CD4-positive, alpha-beta T cell treated with Interleukin-1 beta for 1 hour (primary cell): ENCODE data around the gene TMEM87A.
A peak's percentile ranks its signal among the peaks of the same experiment; 100 is the strongest.

Experiments
- DNase-seq, 2 donors: peaks; one replicate each; pipeline ENCODE4 v3.0.0-alpha.2; 2020 to 2022

The TMEM87A gene

DNA sequence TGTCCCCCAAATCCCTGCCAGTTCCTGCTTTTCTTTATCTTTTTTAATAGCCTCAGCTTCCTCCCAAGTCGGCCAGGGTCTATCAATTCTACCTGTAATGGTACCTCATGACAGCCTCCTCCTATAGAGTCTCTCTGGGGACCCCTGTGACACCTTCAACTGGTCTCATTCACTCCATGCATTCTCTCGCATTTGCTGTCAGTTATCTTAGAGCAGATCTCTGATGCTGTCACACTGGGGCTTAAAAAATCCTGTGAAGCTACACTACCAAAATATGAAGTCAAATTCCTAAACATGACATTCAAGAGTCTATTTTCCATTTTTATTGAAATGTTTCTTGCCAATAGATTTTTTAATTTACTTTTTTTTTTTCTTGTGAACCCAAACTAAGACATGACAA, 70.6 kb downstream of the TMEM87A start:
- no peak for DNase-seq

DNA sequence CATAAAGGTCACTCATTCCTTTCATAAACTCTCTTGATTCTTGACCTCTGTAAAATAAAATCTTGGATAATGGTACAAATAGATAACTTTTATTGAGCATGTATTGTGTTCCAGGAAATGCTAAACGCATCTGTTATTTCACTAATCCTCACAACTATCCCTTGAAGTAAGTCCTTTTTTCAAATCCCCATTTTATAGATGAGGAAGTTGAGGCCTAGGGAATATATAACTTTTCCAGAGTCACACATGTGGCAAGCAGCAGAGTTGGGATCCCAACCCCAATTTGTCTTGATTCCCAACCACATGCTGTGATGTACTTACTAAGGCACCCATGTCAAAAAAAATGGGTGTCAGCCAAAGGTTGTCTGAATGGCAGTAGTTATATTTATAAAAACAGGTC, 71.4 kb downstream of the TMEM87A start:
- DNase-seq, result no peak

DNA sequence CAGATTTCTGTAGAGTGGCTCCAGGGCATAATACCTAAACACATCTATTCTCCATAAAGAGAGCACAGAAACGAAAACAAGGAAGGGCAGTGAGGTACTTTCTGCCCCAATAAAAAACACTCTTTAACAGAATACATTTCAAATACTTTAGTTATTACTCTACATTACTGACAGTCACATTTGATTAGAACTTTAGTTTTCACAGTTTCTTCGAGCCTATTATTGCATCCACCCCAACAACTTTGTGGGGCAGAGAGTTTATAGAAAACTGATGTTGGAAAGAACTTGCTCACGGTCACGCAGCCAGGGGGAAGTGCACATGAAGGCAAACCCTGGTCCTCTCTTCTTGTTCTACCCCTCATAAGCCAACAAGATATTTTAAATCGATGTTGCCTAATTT, 74.1 kb downstream of the TMEM87A start:
- no peak for DNase-seq

DNA sequence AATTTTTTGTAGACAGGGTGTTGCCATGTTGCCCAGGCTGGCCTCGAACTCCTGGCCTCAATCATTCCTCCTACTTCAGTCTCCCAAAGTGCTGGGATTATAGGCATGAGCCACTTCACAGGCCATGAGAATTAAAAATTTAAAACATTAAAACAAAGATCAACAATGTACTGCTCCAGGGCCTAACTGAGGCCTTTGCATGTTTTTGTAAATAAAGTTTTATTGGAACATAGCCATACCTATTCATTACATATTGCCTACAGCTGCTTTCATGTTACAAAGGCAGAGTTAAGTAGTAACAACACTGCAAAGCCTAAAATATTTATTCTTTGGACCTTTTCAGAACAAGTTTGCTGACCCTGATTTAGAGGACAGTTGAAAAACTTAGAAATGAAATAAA, 74.7 kb downstream of the TMEM87A start:
- no peak for DNase-seq

DNA sequence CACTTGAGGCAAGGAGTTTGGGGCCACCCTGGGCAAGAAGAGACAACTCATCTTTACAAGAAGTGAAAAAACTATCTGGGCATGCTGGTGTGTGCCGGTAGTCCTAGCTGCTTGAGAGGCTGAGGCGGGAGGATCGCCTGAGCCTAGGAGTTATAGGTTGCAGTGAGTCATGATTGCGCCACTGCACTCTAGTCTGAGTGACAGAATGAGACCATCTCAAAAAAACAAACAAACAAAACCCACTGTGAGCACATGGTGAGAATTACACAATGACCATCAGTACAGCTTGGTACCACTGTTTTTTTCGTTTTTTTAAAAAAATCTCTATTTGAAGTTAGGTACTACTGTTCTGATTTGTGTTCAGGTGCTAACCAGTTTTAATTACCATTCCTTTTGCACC, 78.7 kb downstream of the TMEM87A start:
- peak in 1 of 2 donors; percentile 4 for DNase-seq

DNA sequence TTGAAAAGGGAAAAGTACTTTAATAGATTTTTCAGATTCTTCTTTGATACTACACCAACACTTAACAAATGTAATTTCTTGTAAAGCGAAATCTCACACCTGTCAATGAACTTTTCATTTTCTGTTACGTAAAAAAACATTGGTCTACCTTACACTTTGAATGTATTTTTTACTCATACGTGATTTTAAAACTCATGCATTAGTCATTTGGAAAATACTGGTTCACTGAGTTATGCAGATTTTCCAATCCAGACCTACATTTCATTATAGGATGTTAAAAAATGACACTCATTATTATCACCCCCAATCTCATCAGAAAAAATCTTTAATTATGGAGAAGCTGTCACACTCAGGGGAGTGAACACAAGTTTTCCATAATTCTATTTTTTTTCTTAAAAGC, 79.8 kb downstream of the TMEM87A start:
- no peak for DNase-seq

DNA sequence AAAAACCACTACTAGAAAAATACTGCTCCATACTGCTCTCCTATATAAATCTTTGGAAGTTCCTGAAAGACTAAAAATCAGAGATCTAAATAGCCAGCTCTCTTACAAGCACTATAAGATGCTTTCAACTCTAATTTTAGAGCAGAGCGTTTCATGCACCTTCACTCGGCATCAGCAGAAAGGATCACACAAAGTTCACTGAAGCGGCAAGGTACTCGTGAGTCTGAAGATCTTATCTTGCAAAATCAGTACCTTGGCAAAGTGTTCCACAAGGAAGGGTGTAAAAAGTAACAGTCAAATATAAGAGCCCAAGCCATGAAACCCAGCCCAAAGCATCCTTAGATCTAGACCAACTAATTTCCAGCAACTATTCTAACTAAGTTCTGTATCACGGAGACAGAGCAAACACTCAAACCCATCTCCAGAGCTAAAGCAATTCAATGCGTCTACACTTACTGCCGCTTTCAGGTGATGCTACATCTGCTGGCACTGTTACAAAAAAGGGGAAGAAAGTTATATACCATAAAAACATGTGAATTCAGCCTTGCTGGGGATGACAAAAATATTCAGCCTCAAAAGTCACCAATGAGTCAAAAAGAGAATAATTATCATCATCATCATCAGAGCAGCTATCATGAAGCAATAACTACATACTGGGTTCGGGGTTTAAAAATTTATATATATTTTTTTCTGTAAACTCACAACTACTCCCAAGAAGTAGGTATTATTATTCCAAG, 81.5 kb downstream of the TMEM87A start:
- no peak for DNase-seq

DNA sequence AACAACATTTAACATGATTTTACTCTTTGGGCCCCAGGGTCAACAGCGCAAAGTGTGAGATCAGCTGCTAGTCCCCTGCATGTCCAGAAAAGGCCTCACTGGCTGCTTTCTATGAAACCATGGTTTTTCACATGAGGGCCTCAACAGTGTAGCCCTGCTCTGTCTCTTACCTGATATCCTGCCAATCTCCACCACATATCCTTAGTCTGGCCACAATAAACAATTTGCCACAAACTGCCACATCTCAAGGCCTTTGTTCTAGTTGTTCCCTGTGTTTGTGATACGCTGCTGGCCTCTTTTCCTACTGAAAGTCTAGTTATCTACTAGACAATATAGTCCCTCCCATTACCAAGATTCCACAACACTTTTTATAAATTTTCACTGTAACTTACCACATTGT, 82.9 kb downstream of the TMEM87A start:
- DNase-seq, result no peak

DNA sequence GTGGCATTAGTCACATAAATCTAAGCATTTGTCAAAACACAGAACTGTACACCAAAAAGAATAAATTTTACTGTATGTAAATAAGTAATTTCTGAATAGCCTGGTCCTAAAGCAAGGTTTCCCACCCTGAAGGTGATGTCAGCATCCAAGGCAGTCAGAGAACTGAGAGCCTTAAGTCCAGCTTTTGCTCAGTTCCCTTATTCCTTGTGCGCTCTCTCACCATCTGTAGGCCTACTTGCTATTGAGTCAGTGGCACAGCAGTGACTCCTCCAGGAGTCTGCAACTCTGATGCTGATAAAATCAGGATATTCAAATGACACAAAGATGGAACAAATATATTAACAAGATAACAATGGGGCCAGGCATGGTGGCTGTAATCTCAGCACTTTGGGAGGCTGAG, 87.4 kb downstream of the TMEM87A start:
- no peak for DNase-seq

DNA sequence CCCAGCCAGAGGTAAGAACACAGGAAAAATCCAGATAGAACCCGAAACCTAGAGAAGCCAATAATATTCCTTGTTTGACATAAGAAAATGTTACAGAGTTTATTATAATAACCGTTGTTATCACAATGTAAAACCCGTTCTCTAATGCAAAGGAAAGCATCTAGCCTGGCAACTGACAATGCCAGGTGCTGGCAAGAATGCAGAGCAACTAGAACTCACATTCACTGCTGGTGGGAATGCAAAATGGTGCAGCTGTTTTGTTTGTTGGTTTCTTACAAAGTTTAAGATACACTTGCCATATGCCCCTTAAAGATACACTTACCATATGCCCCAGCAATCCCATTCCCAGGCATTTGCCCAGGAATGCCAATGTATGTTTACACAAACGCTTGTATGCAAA, 88.5 kb downstream of the TMEM87A start:
- DNase-seq, result no peak

DNA sequence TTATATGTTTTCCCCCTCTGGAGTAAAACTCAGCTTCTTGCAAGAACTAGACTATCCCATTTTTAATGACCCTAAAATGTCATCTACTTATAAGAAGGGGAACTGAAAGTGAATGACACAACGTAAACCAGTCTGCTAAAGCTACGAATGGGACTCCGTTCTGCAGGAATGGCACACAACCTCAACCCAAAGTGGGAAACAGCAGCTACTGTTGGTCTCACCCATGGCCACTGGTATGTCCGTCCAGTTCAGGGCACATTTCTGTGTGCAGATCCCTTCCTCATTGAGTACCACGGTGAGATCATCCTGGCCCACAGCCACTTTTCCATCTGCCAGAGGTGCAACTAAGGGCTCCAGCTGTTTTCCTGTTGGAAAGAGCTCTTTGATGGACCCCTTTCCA, 88.9 kb downstream of the TMEM87A start:
- DNase-seq, result peak in 1 of 2 donors; percentile 13

DNA sequence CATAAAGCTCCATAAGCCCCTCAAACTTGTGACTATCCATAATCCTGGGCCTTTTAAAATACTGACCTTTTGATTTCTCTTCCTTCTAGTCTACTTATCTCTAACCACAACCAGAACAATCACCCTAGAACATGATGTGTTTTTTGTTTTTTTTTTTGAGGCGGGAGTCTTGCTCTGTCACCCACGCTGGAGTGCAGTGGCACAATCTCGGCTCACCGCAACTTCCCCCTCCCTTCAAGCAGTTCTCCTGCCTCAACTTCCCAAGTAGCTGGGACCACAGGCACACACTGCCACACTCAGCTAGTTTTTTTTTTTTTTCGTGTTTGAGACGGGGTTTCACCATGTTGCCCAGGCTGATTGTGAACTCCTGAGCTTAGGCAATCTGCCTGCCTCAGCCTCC, 90.3 kb downstream of the TMEM87A start:
- DNase-seq, result no peak

DNA sequence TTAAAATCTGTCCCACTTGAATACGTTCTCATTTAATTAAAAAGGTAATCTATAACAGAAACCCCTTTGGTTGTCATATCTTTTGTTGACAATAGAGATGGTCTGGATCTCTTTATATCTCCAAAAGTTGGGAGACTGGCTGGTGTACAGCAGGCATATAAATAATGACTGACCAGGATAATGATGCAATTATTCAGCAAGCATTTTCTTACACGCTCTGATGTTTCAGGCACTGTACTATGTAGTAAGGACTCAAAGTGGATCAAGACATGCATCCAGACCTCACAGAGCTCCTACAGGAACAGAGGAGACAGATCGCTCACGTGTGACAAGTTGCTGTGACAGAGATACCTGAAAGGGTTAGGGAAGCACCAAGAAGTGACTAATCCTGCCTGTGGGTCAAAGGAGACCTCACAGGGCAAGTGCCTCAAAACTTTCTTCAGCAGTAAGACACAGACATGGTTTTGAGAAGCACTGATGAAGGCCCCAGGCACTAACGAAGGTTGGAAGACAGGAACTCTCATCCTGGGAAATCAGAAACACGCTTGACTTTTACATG, 90.8 kb downstream of the TMEM87A start:
- DNase-seq, result no peak

DNA sequence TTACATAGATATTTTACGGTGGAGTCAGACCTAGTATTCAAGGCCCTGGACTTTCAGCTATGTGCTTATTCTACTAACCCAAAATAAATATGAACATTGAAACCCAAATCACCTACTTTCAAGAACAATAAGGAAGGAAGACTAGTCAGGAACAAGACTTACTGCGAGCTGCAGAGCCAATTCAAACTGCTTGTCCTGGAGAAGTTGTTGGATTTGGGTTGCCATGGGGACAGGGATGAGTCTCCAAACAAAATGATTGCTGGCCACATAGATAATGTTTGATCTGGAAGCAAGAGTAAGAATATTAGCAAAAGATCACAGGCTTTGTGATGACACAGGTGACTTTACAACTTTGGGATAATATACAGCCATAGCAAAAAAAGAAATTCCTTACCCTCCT, 95.2 kb downstream of the TMEM87A start:
- no peak for DNase-seq

DNA sequence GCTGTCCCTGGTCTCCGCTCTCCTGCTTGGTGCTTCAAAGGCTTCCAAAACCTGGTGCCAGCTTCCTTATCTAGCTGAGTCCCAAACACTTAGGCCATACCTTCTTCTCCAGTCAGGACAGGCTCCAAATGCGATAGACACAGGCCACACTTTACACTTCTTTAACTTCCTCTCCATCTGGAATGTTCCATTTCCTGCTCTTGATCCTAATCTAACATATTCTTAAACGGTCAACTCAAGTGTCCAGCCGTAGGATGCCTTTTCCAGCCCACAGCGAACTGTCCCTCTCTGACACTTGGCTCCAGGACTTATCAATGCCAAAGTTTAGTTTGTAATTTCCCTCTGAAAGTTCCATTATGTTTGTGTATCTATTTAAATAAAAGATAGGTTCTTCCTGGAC, 97.6 kb downstream of the TMEM87A start:
- DNase-seq, result no peak

DNA sequence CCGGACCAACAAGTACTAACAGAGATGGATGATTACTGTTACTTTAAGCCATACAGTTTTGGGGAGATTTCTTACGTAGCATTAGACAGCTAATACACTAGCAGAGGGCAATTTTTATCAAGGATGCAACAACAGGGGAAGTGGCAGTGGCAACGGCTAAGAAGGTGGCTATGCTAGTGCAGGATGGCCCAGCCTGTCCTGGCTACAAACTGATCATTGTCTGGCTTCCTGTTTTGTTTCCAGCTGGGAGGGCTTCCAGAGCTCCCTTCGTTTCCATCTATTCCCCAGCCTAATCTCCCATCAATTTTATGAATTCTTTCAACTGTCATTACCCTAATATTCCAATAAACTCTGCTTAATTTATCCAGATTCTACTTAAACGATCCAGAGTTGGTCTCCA, 100.8 kb downstream of the TMEM87A start:
- DNase-seq, result no peak

DNA sequence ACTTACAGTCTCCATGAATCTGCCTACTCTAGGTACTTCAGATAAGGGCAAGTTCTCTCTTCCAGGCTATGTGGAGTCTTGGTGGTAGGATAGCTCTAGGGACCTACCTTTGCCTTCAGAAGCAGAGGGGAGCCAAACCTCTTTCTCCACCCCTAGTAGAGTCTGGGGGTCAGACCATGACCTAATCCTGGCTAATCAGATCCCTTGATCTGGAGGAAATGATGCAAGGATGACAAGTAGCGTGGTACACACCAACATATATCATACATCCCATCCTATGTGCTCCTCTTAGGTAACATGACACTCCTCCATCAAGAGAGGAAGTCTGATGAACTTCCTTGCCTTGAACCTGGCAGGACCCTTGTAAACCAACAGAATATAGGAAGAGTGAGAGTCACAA, 101.4 kb downstream of the TMEM87A start:
- DNase-seq, result no peak

DNA sequence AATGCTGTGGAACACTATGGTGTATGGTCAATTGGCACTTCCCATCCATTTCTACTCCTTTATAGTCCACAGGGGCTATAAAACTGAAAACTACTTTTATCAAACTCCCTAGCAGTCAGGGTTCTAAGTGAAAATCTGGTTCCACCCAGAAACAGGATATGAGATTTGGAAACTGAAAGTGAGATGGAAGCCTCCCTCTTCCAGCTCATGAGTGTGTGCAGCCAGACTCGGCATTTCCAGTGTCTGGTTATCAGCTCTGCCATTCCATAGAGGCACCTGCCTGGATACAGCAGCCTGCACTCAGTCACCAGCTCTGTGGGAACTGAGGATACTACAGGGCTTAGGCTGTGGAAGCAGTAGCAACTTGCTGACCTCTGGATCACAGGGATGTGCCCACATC, 102.1 kb downstream of the TMEM87A start:
- DNase-seq, result no peak

DNA sequence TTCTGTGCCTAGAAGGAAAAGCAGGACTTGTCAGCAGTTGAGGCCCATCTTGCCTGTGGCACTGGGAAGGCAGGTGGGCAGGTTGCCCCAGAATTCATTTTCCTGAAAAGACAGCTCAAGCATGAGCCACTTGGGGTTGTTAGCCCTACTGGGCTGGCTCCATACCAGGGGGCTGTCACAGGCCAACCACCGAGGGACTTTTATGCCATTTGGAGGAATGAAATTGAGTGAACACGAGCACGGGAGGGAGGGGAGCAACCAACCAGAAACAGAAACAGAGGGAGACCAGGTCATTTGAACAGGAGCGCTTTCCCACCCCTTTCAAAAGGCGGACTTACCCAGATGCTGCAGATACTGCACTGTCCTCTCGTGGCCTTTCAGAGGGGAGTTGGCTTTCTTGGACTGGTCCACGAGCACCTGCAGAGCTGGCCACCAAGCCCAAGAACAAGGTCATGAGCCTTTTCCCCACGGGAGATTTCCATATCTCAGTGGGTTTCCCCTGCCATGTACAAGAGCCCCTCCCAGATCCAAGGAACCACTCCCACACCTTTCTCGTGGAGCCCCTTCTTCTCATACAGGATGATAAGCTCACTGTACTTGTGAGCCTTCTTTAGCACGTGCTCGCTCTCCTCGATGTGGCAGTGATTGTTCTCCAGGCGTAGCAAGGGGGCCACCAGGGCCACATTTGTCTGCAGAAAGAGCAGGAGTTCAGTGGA, 106.8 kb downstream of the TMEM87A start:
- no peak for DNase-seq

DNA sequence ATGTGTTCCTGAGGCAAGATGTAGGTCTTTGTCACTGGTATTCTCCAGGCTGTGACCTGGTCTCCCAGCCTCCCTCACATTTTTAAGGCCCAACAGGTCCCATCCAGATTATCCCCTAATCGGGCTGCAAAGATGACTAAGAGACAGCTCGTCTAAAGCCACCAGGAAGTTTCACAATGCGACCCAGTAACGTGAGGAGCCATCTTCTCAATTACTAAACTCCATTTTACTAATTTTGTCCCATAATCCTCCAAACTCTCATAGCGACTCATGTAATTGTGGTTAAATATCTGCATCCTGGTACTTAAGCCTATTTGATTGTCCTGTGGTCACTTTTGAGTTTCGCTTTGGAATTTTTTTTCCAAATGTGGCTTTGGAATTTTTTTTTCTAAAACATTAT, 108.1 kb downstream of the TMEM87A start:
- DNase-seq, result no peak

DNA sequence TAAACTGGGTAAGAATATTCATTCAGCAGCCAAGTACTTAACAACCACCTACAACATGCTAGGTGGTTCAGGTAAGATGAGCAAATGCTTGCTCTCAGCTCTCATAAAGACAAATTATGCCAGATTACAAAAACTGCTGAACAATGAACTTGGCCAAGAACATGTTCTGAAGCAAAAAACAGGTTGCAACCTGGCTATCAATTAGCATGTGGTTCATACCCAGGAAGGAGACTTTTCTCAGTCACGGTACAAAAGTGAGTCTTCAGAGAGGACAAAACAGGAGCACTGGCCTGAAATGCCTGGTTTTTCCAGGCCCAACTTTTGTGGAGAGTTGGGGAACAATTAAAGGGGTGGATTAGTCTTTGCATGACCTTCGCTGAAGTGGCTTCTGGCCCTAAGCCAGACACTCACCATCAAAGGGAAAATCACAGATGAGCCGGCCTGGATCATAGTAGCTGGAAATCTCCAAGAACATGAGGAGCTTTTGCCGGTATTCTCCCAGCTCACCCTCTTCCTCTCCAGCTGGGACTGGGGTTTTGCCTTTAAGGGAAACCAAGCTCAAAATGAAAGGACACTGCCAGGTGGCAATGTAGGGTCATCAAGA, 109.2 kb downstream of the TMEM87A start:
- DNase-seq, result no peak

DNA sequence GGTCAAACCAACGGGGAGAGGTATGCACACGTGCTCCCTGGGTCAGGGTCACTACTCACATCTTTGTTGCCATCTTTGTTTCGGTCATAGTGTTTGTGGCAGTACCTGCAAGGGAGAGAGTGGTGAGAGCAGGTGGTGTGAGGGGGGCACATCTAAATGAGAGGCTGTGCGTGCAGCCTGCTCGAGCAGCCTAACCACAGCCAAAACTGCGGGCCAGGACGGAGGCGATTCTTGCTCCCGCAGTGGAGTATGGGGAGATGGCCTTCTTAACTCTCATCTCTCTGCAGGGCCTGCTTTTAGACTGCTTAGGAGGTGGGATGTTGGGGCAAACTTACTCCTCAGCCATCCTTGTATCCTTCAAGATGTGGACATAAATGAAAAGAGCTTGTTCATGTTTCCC, 109.9 kb downstream of the TMEM87A start:
- DNase-seq, result no peak
